ELF-1 (cell line): ENCODE measurements around the gene CFAP251.

Experiments used
- DNase-seq: peaks from one replicate; pipeline ENCODE4 v3.0.0-alpha.2; 2016; ENCODE audit warnings: low read depth, low spot score

CFAP251 gene

GRCh38 chr12:122051231-122051876 lies 133.0 kb downstream of the CFAP251 start:
- DNase-seq, result no peak

GRCh38 chr12:122052285-122052684 lies 133.9 kb downstream of the CFAP251 start:
- DNase-seq, result no peak
